Measurements from ENCODE around the gene ACTL7B. TPM values are rescaled to one million over a fixed set of nuclear protein-coding genes. Genes with fewer than 3 reads are reported as not detected.

Gene ACTL7B
- total and polyA plus RNA-seq, 2 of the 8 experiments (the other 6 are each of a cell fraction or from before 2014, with no cell fraction given): not detected

DNA sequence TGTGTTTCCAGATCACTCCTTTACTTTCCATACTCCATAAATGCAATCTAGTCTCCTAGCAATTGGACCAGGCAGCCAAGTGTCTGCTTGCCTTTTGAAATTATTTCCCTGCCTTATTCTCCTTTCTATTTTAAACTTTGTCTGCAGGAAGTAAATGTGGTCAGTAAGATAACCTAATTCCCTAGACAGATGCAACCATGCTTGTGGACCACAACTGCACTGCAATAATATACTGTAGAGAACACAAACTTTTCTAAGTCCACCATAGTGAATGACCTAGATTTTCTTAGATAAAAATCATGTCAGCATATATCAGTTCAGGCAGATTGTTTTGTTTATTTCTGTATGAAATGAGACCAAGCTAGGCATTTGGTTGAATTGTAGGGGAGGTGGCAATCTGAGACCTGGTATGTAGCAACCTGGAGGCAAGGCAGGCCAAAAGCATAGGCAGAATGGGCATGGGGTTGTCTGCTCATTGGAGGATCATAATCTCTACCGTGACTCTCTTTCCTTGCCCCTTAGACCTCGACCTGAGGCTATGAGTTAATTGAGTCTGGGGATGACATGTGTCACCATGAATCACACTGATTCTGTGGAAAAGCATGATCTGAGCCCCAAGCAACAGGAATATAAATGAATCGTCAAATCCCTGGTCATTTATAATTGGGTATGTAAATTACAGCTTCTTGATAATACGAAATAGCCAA, 20.7 kb downstream of the ACTL7B start:
- ChIA-PET POLR2A (ENCODE audit: partially characterized antibody) (no interaction called here), CTCF (ENCODE audit: partially characterized antibody) (interaction anchor here (1.0 to 1.7 kb wide), 3 partner anchors 30 to 349 kb away, joined by 3 to 5 read pairs (median 4); no protein-coding TSS in a partner anchor)
- H3K9me3 ChIP-seq (ENCODE audit: insufficient read depth in 2 of 2, low read depth in 1 of 2, low read length in 1 of 2): peaks cover 0 to 4% of the 10 kb centered on the region in 2 experiments; a peak in 1 of 4 replicates
- no peaks in the 10 kb centered on the region for H3K27me3 ChIP-seq (replicated peaks in 1 of 4; ENCODE audit: control insufficient read depth in 3 of 4, extremely low read depth in 1 of 4, insufficient read depth in 3 of 4, low read length in 3 of 4)
- H2AFZ ChIP-seq (ENCODE audit: low read length): no peak overlapping the region
- no peak for DNase-seq (ENCODE audit: low read depth in 1 of 2, low spot score in 2 of 2)
- no peak overlapping the region for H2BK120ac ChIP-seq (replicated peaks; ENCODE audit: low read depth, low read length)
- H2AK5ac ChIP-seq (ENCODE audit: low read depth, low read length): no peak overlapping the region
- H3K4ac ChIP-seq (replicated peaks; ENCODE audit: insufficient read length, low read depth, low read length): no peak overlapping the region
- no peak overlapping the region for H3K14ac ChIP-seq (ENCODE audit: insufficient read length)
- peaks cover 0 to 2% (median 0%) of the 10 kb centered on the region in 4 experiments; a peak in 1 of 7 replicates for H3K4me1 ChIP-seq (replicated peaks in 1 of 4; ENCODE audit: control insufficient read depth in 3 of 4, insufficient read depth in 4 of 4, low read length in 3 of 4)
- H3K18ac ChIP-seq (ENCODE audit: extremely low read depth, low read length): no peak overlapping the region
- no peak overlapping the region for H3K4me3 ChIP-seq (ENCODE audit: extremely low read depth in 1 of 4, insufficient read depth in 2 of 4, low read depth in 3 of 4, low read length in 4 of 4)
- no peak for FAIRE-seq
- H3K27ac ChIP-seq (ENCODE audit: low read depth, low read length): no peak overlapping the region
- H2BK15ac ChIP-seq (ENCODE audit: low read length): no peak overlapping the region
- H3K23ac ChIP-seq (ENCODE audit: insufficient read length): no peak overlapping the region
- no peaks in the 10 kb centered on the region for H3K79me2 ChIP-seq (ENCODE audit: control insufficient read depth in 1 of 2, insufficient read depth in 2 of 2, low read length in 2 of 2)
- no peaks in the 10 kb centered on the region for H3K79me1 ChIP-seq (ENCODE audit: low read depth, low read length)
- H3K23me2 ChIP-seq (ENCODE audit: low read depth, low read length): no peaks in the 10 kb centered on the region
- H2BK12ac ChIP-seq (ENCODE audit: low read depth, low read length): no peak overlapping the region
- no peak overlapping the region for H3K56ac ChIP-seq (replicated peaks; ENCODE audit: insufficient read length, low read depth, low read length)
- 90% methylated on average over 4 of the region's 4 CpGs; no CpG with 5 or more reads in 1 of the 2 experiments for WGBS, 2 experiments (ENCODE audit: extremely low coverage in 1 of 2, insufficient coverage in 1 of 2, insufficient read length in 1 of 2, insufficient replicate concordance in 2 of 2, low coverage in 1 of 2, low lambda C conversion rate in 2 of 2, missing lambda C conversion rate in 1 of 2)
- H3K9ac ChIP-seq (replicated peaks in 1 of 4; ENCODE audit: extremely low read depth in 1 of 4, low read depth in 3 of 4, low read length in 3 of 4): no peak overlapping the region
- no peaks in the 10 kb centered on the region for H3K36me3 ChIP-seq (ENCODE audit: control insufficient read depth in 2 of 4, insufficient read depth in 4 of 4, low read length in 3 of 4)
- no peak overlapping the region for H4K5ac ChIP-seq (ENCODE audit: insufficient read length, low read depth, low read length)
- H2BK5ac ChIP-seq (ENCODE audit: low read depth, low read length): no peak overlapping the region
- no peaks in the 10 kb centered on the region for H4K20me1 ChIP-seq (replicated peaks in 1 of 2; ENCODE audit: control insufficient read depth in 1 of 2, insufficient read depth in 2 of 2, low read length in 2 of 2)
- H4K91ac ChIP-seq (replicated peaks; ENCODE audit: insufficient read length, low read length): no peak overlapping the region
- H2BK20ac ChIP-seq (ENCODE audit: low read length): no peak overlapping the region
- H3K4me2 ChIP-seq (ENCODE audit: insufficient read depth in 1 of 2, low read depth in 2 of 2, low read length in 2 of 2): no peak overlapping the region
- H4K8ac ChIP-seq (ENCODE audit: extremely low read depth, insufficient read depth, low read length): no peak overlapping the region
- TF ChIP-seq BRCA1 (IDR thresholded peaks at IDR 0.05; ENCODE audit: low read depth, low read length): no peak
